K562 (cell line): Measurements from ENCODE around the gene TRIOBP. TPM values are rescaled to one million over a fixed set of nuclear protein-coding genes. Genes with fewer than 3 reads are reported as not detected.

ENCODE experiments used
- JUNB ChIP-seq: fragments of 450-650 bp; formaldehyde crosslinking; conservative IDR thresholded peaks from 2 replicates; pipeline ENCODE4 v1.4.0; 2020; ENCODE audit warnings: mild to moderate bottlenecking
- PBX2 ChIP-seq, 2 experiments: IDR thresholded peaks in 1 of 2; conservative IDR thresholded peaks in 1 of 2; 2 replicates each; pipeline ENCODE4 v1.6.1; 2016; ENCODE audit warnings: low read depth in 2 of 2, mild to moderate bottlenecking in 1 of 2, missing compliant biosample characterization in 1 of 2, missing genetic modification characterization in 1 of 2, moderate library complexity in 1 of 2
- PKNOX1 ChIP-seq: fragments of 450-650 bp; IDR thresholded peaks from 2 replicates; pipeline ENCODE4 v1.6.1; 2016
- RFX5 ChIP-seq: IDR thresholded peaks from 2 replicates; pipeline ENCODE4 v1.6.1; 2011; ENCODE audit warnings: low read depth, mild to moderate bottlenecking, improper control_type of control experiment, low read length
- TCF7 ChIP-seq: sonication (generic); IDR thresholded peaks from 2 replicates; pipeline ENCODE4 v1.6.1; 2016; ENCODE audit warnings: antibody characterized with exemption, borderline replicate concordance
- ZEB2 ChIP-seq: fragments of 450-650 bp; IDR thresholded peaks from 2 replicates; pipeline ENCODE4 v1.6.1; 2016
- polyA plus RNA-seq, 8 experiments: library from polyadenylated mRNA; depleted of rRNA in 4 of 8; stranded (reverse) in 5 of 8; unstranded in 3 of 8; fragments of >200 nt; fragmentation: Nextera tagmentation in 2 of 8; fragmentation: Illumina TruSeq in 1 of 8; extraction: Ambion mirVana in 2 of 8; extraction: Trizol in 1 of 8; gene quantifications; 2 replicates each; pipeline versions ENCODE4 v1.2.1 to v1.2.3, GENCODE V29; 2011 to 2014; ENCODE audit warnings: inconsistent platforms in 1 of 8, missing spikeins in 1 of 8
- total RNA-seq, 7 experiments: library from RNA; depleted of rRNA in 6 of 7; stranded (reverse); fragments of >200 nt in 6 of 7; fragmentation: Illumina TruSeq in 2 of 7; extraction: Trizol in 2 of 7; gene quantifications; 2 replicates each; pipeline versions ENCODE4 v1.2.1 to v1.2.3, GENCODE V29; 2011 to 2021; ENCODE audit warnings: low replicate concordance in 1 of 7
- TF ChIP-seq, protein P1 (sequence below), 2 experiments: fragments of 450-650 bp in 1 of 2; sonication (generic) in 1 of 2; formaldehyde crosslinking in 1 of 2; IDR thresholded peaks; 2 replicates each; pipeline versions ENCODE4 v1.7.1 to v1.9.0; 2016 to 2022; ENCODE audit warnings: inconsistent platforms in 1 of 2, mild to moderate bottlenecking in 1 of 2, missing genetic modification reagents in 1 of 2
- TF ChIP-seq, protein P2 (sequence below): IDR thresholded peaks from 2 replicates; pipeline ENCODE4 v1.6.1; 2011; ENCODE audit warnings: borderline replicate concordance, low read depth, mild to moderate bottlenecking, moderate library complexity, low read length; ENCODE audit not compliant: insufficient read depth, poor library complexity, severe bottlenecking
- TF ChIP-seq, protein P3 (sequence below): fragments of 250-450 bp; sonication (Bioruptor Pico); IDR thresholded peaks from 2 replicates; pipeline ENCODE4 v1.5.0; 2021; ENCODE audit warnings: mild to moderate bottlenecking, borderline replicate concordance

TRIOBP gene
- total and polyA plus RNA-seq, 9 of the 15 experiments (the other 6 are each of a cell fraction or from before 2014, with no cell fraction given), result 0.24 to 13.8 (median 5.5) TPM

- TF ChIP-seq, protein P1, sequence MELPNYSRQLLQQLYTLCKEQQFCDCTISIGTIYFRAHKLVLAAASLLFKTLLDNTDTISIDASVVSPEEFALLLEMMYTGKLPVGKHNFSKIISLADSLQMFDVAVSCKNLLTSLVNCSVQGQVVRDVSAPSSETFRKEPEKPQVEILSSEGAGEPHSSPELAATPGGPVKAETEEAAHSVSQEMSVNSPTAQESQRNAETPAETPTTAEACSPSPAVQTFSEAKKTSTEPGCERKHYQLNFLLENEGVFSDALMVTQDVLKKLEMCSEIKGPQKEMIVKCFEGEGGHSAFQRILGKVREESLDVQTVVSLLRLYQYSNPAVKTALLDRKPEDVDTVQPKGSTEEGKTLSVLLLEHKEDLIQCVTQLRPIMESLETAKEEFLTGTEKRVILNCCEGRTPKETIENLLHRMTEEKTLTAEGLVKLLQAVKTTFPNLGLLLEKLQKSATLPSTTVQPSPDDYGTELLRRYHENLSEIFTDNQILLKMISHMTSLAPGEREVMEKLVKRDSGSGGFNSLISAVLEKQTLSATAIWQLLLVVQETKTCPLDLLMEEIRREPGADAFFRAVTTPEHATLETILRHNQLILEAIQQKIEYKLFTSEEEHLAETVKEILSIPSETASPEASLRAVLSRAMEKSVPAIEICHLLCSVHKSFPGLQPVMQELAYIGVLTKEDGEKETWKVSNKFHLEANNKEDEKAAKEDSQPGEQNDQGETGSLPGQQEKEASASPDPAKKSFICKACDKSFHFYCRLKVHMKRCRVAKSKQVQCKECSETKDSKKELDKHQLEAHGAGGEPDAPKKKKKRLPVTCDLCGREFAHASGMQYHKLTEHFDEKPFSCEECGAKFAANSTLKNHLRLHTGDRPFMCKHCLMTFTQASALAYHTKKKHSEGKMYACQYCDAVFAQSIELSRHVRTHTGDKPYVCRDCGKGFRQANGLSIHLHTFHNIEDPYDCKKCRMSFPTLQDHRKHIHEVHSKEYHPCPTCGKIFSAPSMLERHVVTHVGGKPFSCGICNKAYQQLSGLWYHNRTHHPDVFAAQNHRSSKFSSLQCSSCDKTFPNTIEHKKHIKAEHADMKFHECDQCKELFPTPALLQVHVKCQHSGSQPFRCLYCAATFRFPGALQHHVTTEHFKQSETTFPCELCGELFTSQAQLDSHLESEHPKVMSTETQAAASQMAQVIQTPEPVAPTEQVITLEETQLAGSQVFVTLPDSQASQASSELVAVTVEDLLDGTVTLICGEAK (IDR thresholded peaks at IDR 0.05), result no peak
- TF ChIP-seq, protein P1 (CRISPR knock-in tag; IDR thresholded peaks at IDR 0.05), result no peak
- TF ChIP-seq TCF7 (no peak), PBX2 (CRISPR knock-in tag; IDR thresholded peaks at IDR 0.05; ENCODE audit: low read depth) (no peak), PBX2 (tag; conservative IDR thresholded peaks at IDR 0.05; ENCODE audit: low read depth) (no peak), JUNB (CRISPR knock-in tag) (no peak), PKNOX1 (no peak), RFX5 (no peak), ZEB2 (no peak)
- TF ChIP-seq, protein P2, sequence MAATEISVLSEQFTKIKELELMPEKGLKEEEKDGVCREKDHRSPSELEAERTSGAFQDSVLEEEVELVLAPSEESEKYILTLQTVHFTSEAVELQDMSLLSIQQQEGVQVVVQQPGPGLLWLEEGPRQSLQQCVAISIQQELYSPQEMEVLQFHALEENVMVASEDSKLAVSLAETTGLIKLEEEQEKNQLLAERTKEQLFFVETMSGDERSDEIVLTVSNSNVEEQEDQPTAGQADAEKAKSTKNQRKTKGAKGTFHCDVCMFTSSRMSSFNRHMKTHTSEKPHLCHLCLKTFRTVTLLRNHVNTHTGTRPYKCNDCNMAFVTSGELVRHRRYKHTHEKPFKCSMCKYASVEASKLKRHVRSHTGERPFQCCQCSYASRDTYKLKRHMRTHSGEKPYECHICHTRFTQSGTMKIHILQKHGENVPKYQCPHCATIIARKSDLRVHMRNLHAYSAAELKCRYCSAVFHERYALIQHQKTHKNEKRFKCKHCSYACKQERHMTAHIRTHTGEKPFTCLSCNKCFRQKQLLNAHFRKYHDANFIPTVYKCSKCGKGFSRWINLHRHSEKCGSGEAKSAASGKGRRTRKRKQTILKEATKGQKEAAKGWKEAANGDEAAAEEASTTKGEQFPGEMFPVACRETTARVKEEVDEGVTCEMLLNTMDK, result no peak
- TF ChIP-seq, protein P3, sequence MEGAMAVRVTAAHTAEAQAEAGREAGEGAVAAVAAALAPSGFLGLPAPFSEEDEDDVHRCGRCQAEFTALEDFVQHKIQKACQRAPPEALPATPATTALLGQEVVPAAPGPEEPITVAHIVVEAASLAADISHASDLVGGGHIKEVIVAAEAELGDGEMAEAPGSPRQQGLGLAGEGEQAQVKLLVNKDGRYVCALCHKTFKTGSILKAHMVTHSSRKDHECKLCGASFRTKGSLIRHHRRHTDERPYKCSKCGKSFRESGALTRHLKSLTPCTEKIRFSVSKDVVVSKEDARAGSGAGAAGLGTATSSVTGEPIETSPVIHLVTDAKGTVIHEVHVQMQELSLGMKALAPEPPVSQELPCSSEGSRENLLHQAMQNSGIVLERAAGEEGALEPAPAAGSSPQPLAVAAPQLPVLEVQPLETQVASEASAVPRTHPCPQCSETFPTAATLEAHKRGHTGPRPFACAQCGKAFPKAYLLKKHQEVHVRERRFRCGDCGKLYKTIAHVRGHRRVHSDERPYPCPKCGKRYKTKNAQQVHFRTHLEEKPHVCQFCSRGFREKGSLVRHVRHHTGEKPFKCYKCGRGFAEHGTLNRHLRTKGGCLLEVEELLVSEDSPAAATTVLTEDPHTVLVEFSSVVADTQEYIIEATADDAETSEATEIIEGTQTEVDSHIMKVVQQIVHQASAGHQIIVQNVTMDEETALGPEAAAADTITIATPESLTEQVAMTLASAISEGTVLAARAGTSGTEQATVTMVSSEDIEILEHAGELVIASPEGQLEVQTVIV (CRISPR knock-in tag), result no peak
Observed at GRCh38 chr22:37716708-37717107, 19.9 kb downstream of the TRIOBP start (continued).
